SK-N-SH treated with all-trans-retinoic acid at 6 μM for 48 hours (cell line): ENCODE data around the gene DOCK2.

Experiments used
- ZC3H10 ChIP-seq: fragments of 250-450 bp; sonication (Bioruptor Pico); IDR thresholded peaks from 2 replicates; pipeline ENCODE4 v1.5.1; 2021; ENCODE audit warnings: mild to moderate bottlenecking, moderate library complexity
- TF ChIP-seq, protein P1 (sequence below): fragments of 250-450 bp; sonication (Bioruptor Pico); IDR thresholded peaks from 2 replicates; pipeline ENCODE4 v1.8.0; 2021; ENCODE audit warnings: low read depth, mild to moderate bottlenecking, moderate library complexity, borderline replicate concordance

- TF ChIP-seq, protein P1, sequence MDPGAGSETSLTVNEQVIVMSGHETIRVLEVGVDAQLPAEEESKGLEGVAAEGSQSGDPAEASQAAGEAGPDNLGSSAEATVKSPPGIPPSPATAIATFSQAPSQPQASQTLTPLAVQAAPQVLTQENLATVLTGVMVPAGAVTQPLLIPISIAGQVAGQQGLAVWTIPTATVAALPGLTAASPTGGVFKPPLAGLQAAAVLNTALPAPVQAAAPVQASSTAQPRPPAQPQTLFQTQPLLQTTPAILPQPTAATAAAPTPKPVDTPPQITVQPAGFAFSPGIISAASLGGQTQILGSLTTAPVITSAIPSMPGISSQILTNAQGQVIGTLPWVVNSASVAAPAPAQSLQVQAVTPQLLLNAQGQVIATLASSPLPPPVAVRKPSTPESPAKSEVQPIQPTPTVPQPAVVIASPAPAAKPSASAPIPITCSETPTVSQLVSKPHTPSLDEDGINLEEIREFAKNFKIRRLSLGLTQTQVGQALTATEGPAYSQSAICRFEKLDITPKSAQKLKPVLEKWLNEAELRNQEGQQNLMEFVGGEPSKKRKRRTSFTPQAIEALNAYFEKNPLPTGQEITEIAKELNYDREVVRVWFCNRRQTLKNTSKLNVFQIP: no peak
- TF ChIP-seq ZC3H10: no peak
Measured at GRCh38 chr5:169595172-169595820, 41.8 kb upstream of the DOCK2 start.
